B cell (primary cell): ENCODE measurements around the gene SRPX2.

ENCODE experiments used
- EZH2 ChIP-seq: IDR thresholded peaks from 2 replicates; pipeline ENCODE4 v1.6.1; 2012; ENCODE audit warnings: borderline replicate concordance, low read depth, mild to moderate bottlenecking, moderate library complexity, low read length; ENCODE audit not compliant: insufficient read depth, poor library complexity, severe bottlenecking
- TF ChIP-seq, protein P1 (sequence below): fragments of 200-600 bp; IDR thresholded peaks from one replicate; pipeline ENCODE4 v1.8.0; 2022; ENCODE audit warnings: antibody characterized with exemption, mild to moderate bottlenecking

DNA sequence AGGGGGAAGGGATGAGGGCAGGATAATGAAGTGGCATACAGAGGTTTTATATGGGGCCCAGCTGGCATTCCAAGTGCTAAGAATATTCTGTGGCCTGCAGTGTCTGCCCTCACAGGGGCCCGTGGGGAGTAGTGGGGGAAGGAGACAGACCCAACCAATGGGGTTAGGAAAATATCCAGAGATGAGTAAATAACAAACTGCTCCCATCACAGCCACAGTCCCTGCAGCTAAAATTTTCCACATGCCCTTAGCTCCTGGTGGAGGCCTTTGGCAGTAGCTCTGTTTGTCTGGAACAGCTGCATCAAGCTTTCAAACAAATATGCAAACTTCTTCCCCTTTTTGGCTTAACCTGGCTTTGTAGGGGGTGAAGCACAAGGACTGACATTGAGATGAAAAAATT, 3.1 kb downstream of the SRPX2 start:
- TF ChIP-seq, protein P1, sequence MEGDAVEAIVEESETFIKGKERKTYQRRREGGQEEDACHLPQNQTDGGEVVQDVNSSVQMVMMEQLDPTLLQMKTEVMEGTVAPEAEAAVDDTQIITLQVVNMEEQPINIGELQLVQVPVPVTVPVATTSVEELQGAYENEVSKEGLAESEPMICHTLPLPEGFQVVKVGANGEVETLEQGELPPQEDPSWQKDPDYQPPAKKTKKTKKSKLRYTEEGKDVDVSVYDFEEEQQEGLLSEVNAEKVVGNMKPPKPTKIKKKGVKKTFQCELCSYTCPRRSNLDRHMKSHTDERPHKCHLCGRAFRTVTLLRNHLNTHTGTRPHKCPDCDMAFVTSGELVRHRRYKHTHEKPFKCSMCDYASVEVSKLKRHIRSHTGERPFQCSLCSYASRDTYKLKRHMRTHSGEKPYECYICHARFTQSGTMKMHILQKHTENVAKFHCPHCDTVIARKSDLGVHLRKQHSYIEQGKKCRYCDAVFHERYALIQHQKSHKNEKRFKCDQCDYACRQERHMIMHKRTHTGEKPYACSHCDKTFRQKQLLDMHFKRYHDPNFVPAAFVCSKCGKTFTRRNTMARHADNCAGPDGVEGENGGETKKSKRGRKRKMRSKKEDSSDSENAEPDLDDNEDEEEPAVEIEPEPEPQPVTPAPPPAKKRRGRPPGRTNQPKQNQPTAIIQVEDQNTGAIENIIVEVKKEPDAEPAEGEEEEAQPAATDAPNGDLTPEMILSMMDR = no peak
- TF ChIP-seq EZH2 = no peak
